ENCODE data around the gene UNC13D. TPM values are rescaled to one million over a fixed set of nuclear protein-coding genes. Genes with fewer than 3 reads are reported as not detected.

The UNC13D gene
- total and polyA plus RNA-seq, 10 donors: 36.4 to 187 (median 120) TPM

GRCh38 chr17:75828741-75829140, 15.5 kb downstream of the UNC13D start:
- no peak for DNase-seq
- no peaks in the 10 kb centered on the region for H3K9me3 ChIP-seq
- H3K27me3 ChIP-seq (replicated peaks in 1 of 7): no peaks in the 10 kb centered on the region
- H3K4me3 ChIP-seq: no peak overlapping the region
- TF ChIP-seq POLR2AphosphoS5 (IDR thresholded peaks at IDR 0.05): peak; percentile 20 to 76 (median 26)
- TF ChIP-seq CTCF (IDR thresholded peaks at IDR 0.05 in 8 of 11, conservative IDR thresholded peaks at IDR 0.05 in 3 of 11): no peak
- peaks cover 30 to 91% (median 57%) of the 10 kb centered on the region in 6 donors for H3K4me1 ChIP-seq
- peaks cover 0 to 100% (median 67%) of the 10 kb centered on the region in 6 donors for H3K36me3 ChIP-seq
- 86 to 95% (median 88%) methylated on average over 14 to 19 of the region's 19 CpGs; no CpG with 5 or more reads in 1 of the 5 donors for WGBS, 5 donors
- intact Hi-C loops (cut with DNase I; ENCODE audit: low total_unique reads): no loop called here
- peak overlapping the region in 4 of 8 donors; percentile 36 to 84 (median 80) for H3K27ac ChIP-seq

- no peaks in the 10 kb centered on the region for H3K9me3 ChIP-seq
- peak overlapping the region in 3 of 8 donors; percentile 20 to 51 (median 21) for H3K4me3 ChIP-seq
- peaks cover 24 to 89% (median 51%) of the 10 kb centered on the region in 6 donors for H3K4me1 ChIP-seq
- no peaks in the 10 kb centered on the region for H3K27me3 ChIP-seq (replicated peaks in 1 of 7)
- H3K36me3 ChIP-seq: peaks cover 0 to 100% (median 69%) of the 10 kb centered on the region in 6 donors
- H3K27ac ChIP-seq: peak overlapping the region; percentile 62 to 84 (median 74)
- WGBS, 5 donors: 43 to 81% (median 54%) methylated on average over 3 to 11 of the region's 11 CpGs
- no peak for TF ChIP-seq POLR2AphosphoS5 (IDR thresholded peaks at IDR 0.05)
- TF ChIP-seq CTCF (IDR thresholded peaks at IDR 0.05 in 8 of 11, conservative IDR thresholded peaks at IDR 0.05 in 3 of 11): no peak
- no peak for TF ChIP-seq POLR2A (IDR thresholded peaks at IDR 0.05)
- intact Hi-C loops (cut with DNase I; ENCODE audit: low total_unique reads): no loop called here
- DNase-seq: no peak
Measured at GRCh38 chr17:75828076-75828400, 16.2 kb downstream of the UNC13D start.

- 32 to 80% (median 42%) methylated on average over 4 to 21 of the region's 21 CpGs for WGBS, 5 donors
- Histone ChIP-seq H3K36me3 (peaks cover 0 to 100% (median 71%) of the 10 kb centered on the region in 6 donors), H3K27ac (peak overlapping the region; percentile 62 to 84 (median 74)), H3K27me3 (replicated peaks in 1 of 7) (no peaks in the 10 kb centered on the region), H3K4me3 (peak overlapping the region in 4 of 8 donors; percentile 20 to 51 (median 21)), H3K4me1 (peaks cover 19 to 87% (median 46%) of the 10 kb centered on the region in 6 donors), H3K9me3 (no peaks in the 10 kb centered on the region)
- TF ChIP-seq POLR2AphosphoS5 (IDR thresholded peaks at IDR 0.05) (peak; percentile 82 to 86 (median 82)), POLR2A (IDR thresholded peaks at IDR 0.05) (no peak), CTCF (IDR thresholded peaks at IDR 0.05 in 8 of 11, conservative IDR thresholded peaks at IDR 0.05 in 3 of 11) (peak; percentile 62 to 87 (median 78))
- intact Hi-C loops (cut with DNase I; ENCODE audit: low total_unique reads): no loop called here
- peak; percentile 86 for DNase-seq
Measured at GRCh38 chr17:75827308-75828075, 16.7 kb downstream of the UNC13D start.

- TF ChIP-seq CTCF (IDR thresholded peaks at IDR 0.05 in 8 of 11, conservative IDR thresholded peaks at IDR 0.05 in 3 of 11) (no peak), POLR2A (IDR thresholded peaks at IDR 0.05) (no peak)
- 50 to 69% (median 59%) methylated on average over 10 to 14 of the region's 14 CpGs for WGBS, 5 donors
- peak overlapping the region; percentile 62 to 84 (median 74) for H3K27ac ChIP-seq
- H3K36me3 ChIP-seq: peaks cover 0 to 100% (median 77%) of the 10 kb centered on the region in 6 donors
- no peaks in the 10 kb centered on the region for H3K9me3 ChIP-seq
- intact Hi-C loops (cut with DNase I; ENCODE audit: low total_unique reads): no loop called here
- peaks cover 19 to 87% (median 46%) of the 10 kb centered on the region in 6 donors for H3K4me1 ChIP-seq
- no peaks in the 10 kb centered on the region for H3K27me3 ChIP-seq (replicated peaks in 1 of 7)
- DNase-seq: peak; percentile 76
- no peak overlapping the region for H3K4me3 ChIP-seq
Measured at GRCh38 chr17:75826561-75827307, 17.5 kb downstream of the UNC13D start.
